Measurements from ENCODE around the gene EFNB1. TPM values are rescaled to one million over a fixed set of nuclear protein-coding genes. Genes with fewer than 3 reads are reported as not detected.

EFNB1 gene
- polyA plus RNA-seq, 5 donors = 43.6 to 75.4 (median 57.9) TPM

GRCh38 chrX:68842351-68842750 lies 13.5 kb downstream of the EFNB1 start:
- no peak for DNase-seq

GRCh38 chrX:68842781-68843581 lies 14.2 kb downstream of the EFNB1 start:
- no peak for DNase-seq

GRCh38 chrX:68843992-68844391 lies 15.2 kb downstream of the EFNB1 start:
- no peak for DNase-seq

GRCh38 chrX:68844581-68844980 lies 15.8 kb downstream of the EFNB1 start:
- no peak for DNase-seq

GRCh38 chrX:68846536-68846935 lies 17.7 kb downstream of the EFNB1 start:
- DNase-seq = no peak

- DNase-seq = no peak
Measured at GRCh38 chrX:68847172-68847571, 18.4 kb downstream of the EFNB1 start.

GRCh38 chrX:68848189-68848940 lies 19.5 kb downstream of the EFNB1 start:
- no peak for DNase-seq

GRCh38 chrX:68851082-68851481 lies 22.3 kb downstream of the EFNB1 start:
- DNase-seq = no peak

GRCh38 chrX:68852046-68852445 lies 23.2 kb downstream of the EFNB1 start:
- DNase-seq = no peak

- DNase-seq = no peak
Measured at GRCh38 chrX:68853665-68854251, 24.9 kb downstream of the EFNB1 start.

- no peak for DNase-seq
Measured at GRCh38 chrX:68865300-68865699, 36.5 kb downstream of the EFNB1 start.

- DNase-seq = no peak
Measured at GRCh38 chrX:68865926-68866325, 37.1 kb downstream of the EFNB1 start.

GRCh38 chrX:68867458-68868112 lies 38.8 kb downstream of the EFNB1 start:
- peak; percentile 35 to 45 for DNase-seq

GRCh38 chrX:68868316-68868715 lies 39.5 kb downstream of the EFNB1 start:
- no peak for DNase-seq

- no peak for DNase-seq
Measured at GRCh38 chrX:68868902-68869800, 40.3 kb downstream of the EFNB1 start.

GRCh38 chrX:68870357-68870756 lies 41.5 kb downstream of the EFNB1 start:
- no peak for DNase-seq

GRCh38 chrX:68872171-68872570 lies 43.4 kb downstream of the EFNB1 start:
- DNase-seq = no peak

- no peak for DNase-seq
Measured at GRCh38 chrX:68874076-68874475, 45.3 kb downstream of the EFNB1 start.

- no peak for DNase-seq
Measured at GRCh38 chrX:68876731-68877130, 47.9 kb downstream of the EFNB1 start.

- no peak for DNase-seq
Measured at GRCh38 chrX:68877606-68878005, 48.8 kb downstream of the EFNB1 start.

- no peak for DNase-seq
Measured at GRCh38 chrX:68878977-68879645, 50.3 kb downstream of the EFNB1 start.

Measured in right lung (tissue), 5 donors.